HPDE6-E6E7 (cell line): ENCODE measurements around the gene FRMD4A.
A peak's percentile ranks its signal among the peaks of the same experiment; 100 is the strongest.
"Not testable (repeated sequence)": the region's sequence is repeated elsewhere in the genome, so short reads cannot be mapped to it uniquely, and the experiment has no call there.

Experiments used
- DNase-seq: peaks from one replicate; pipeline ENCODE4 v3.0.0; 2011; ENCODE audit warnings: missing footprints; ENCODE audit errors: extremely low spot score

FRMD4A gene

GRCh38 chr10:13984647-13985155 lies 346.0 kb downstream of the FRMD4A start:
- no peak for DNase-seq

- DNase-seq, result no peak
These were observed 347.7 kb downstream of the FRMD4A start for GRCh38 chr10:13983035-13983434.

GRCh38 chr10:13978533-13979115 lies 352.1 kb downstream of the FRMD4A start:
- no peak for DNase-seq

- DNase-seq, result no peak
These were observed 352.7 kb downstream of the FRMD4A start for GRCh38 chr10:13977861-13978532.

- no peak for DNase-seq
These were observed 357.0 kb downstream of the FRMD4A start for GRCh38 chr10:13973742-13974141.

- DNase-seq, result no peak
These were observed 358.1 kb downstream of the FRMD4A start for GRCh38 chr10:13972609-13973008.

- DNase-seq, result no peak
These were observed 358.9 kb downstream of the FRMD4A start for GRCh38 chr10:13971601-13972475.

- DNase-seq, result no peak
These were observed 359.8 kb downstream of the FRMD4A start for GRCh38 chr10:13970957-13971353.

GRCh38 chr10:13970236-13970956 lies 360.3 kb downstream of the FRMD4A start:
- no peak for DNase-seq

- no peak for DNase-seq
These were observed 361.0 kb downstream of the FRMD4A start for GRCh38 chr10:13969792-13970140.

GRCh38 chr10:13969118-13969791 lies 361.5 kb downstream of the FRMD4A start:
- DNase-seq, result peak; percentile 35

GRCh38 chr10:13961853-13962252 lies 368.9 kb downstream of the FRMD4A start:
- no peak for DNase-seq

- no peak for DNase-seq
These were observed 369.6 kb downstream of the FRMD4A start for GRCh38 chr10:13961097-13961496.

- no peak for DNase-seq
These were observed 370.1 kb downstream of the FRMD4A start for GRCh38 chr10:13960603-13961002.

- no peak for DNase-seq
These were observed 371.0 kb downstream of the FRMD4A start for GRCh38 chr10:13959443-13960359.

GRCh38 chr10:13957856-13958255 lies 372.9 kb downstream of the FRMD4A start:
- no peak for DNase-seq

GRCh38 chr10:13956826-13957225 lies 373.9 kb downstream of the FRMD4A start:
- no peak for DNase-seq

GRCh38 chr10:13955409-13956068 lies 375.2 kb downstream of the FRMD4A start:
- DNase-seq, result no peak

- not testable (repeated sequence) for DNase-seq
These were observed 376.5 kb downstream of the FRMD4A start for GRCh38 chr10:13954195-13954594.

- DNase-seq, result no peak
These were observed 377.4 kb downstream of the FRMD4A start for GRCh38 chr10:13953371-13953770.
